GM18505 (cell line): Measurements from ENCODE around the gene POLE3.
"Not testable (repeated sequence)": the region's sequence is repeated elsewhere in the genome, so short reads cannot be mapped to it uniquely, and the experiment has no call there.

Source experiments
- ATAC-seq: cut with Tn5 transposase; IDR thresholded peaks from one replicate; pipeline ENCODE4 v1.9.1; 2021; ENCODE audit not compliant: unreplicated experiment
- POLR2A ChIP-seq: IDR thresholded peaks from 4 replicates; pipeline ENCODE4 v1.6.1; 2011; ENCODE audit warnings: borderline replicate concordance; ENCODE audit not compliant: insufficient read depth, insufficient read length; ENCODE audit errors: extremely low read depth

POLE3 gene

GRCh38 chr9:113391917-113392316 lies 18.6 kb downstream of the POLE3 start:
- TF ChIP-seq POLR2A = no peak
- ATAC-seq = no peak

- TF ChIP-seq POLR2A = no peak
- no peak for ATAC-seq
Observed at GRCh38 chr9:113390192-113390960, 20.1 kb downstream of the POLE3 start.

- TF ChIP-seq POLR2A = no peak
- no peak for ATAC-seq
Observed at GRCh38 chr9:113389451-113389850, 21.0 kb downstream of the POLE3 start.

GRCh38 chr9:113388833-113389232 lies 21.6 kb downstream of the POLE3 start:
- ATAC-seq = no peak
- TF ChIP-seq POLR2A = no peak

- no peak for TF ChIP-seq POLR2A
- ATAC-seq = no peak
Observed at GRCh38 chr9:113387560-113388230, 22.8 kb downstream of the POLE3 start.

GRCh38 chr9:113386571-113387393 lies 23.7 kb downstream of the POLE3 start:
- no peak for TF ChIP-seq POLR2A
- ATAC-seq = no peak

- no peak for ATAC-seq
- TF ChIP-seq POLR2A = no peak
Observed at GRCh38 chr9:113381909-113382411, 28.5 kb downstream of the POLE3 start.

- not testable (repeated sequence) for ATAC-seq
Observed at GRCh38 chr9:113381441-113381840, 29.0 kb downstream of the POLE3 start.

GRCh38 chr9:113380869-113381378 lies 29.6 kb downstream of the POLE3 start:
- peak; percentile 45 for ATAC-seq
- no peak for TF ChIP-seq POLR2A

- ATAC-seq = not testable (repeated sequence)
Observed at GRCh38 chr9:113379829-113380210, 30.7 kb downstream of the POLE3 start.

GRCh38 chr9:113379094-113379828 lies 31.2 kb downstream of the POLE3 start:
- not testable (repeated sequence) for ATAC-seq

- peak; percentile 61 for ATAC-seq
- TF ChIP-seq POLR2A = peak; percentile 74
Observed at GRCh38 chr9:113376634-113377567, 33.6 kb downstream of the POLE3 start, which contains the start of gene HDHD3. TSS of gene HDHD3 (minus strand) at chr9:113376986. CDS start at chr9:113374354, 2,632 bp downstream.
